Epithelial cell of prostate (primary cell): ENCODE measurements around the gene MAGOH.
"Not testable (repeated sequence)": the region's sequence is repeated elsewhere in the genome, so short reads cannot be mapped to it uniquely, and the experiment has no call there.

Experiments
- DNase-seq: peaks from one replicate; pipeline ENCODE4 v3.0.0-alpha.2; 2011; ENCODE audit warnings: low read depth, low spot score
- H3K27ac ChIP-seq: fragments of 450-650 bp; 2 replicates; pipeline ENCODE4 v1.5.1; 2017; ENCODE audit warnings: mild to moderate bottlenecking

Gene MAGOH

GRCh38 chr1:53195246-53196016 lies 42.9 kb downstream of the MAGOH start:
- DNase-seq = no peak
- H3K27ac ChIP-seq = no peak overlapping the region

GRCh38 chr1:53190210-53190611 lies 48.1 kb downstream of the MAGOH start:
- DNase-seq = no peak
- no peak overlapping the region for H3K27ac ChIP-seq

GRCh38 chr1:53189061-53189460 lies 49.3 kb downstream of the MAGOH start:
- H3K27ac ChIP-seq = no peak overlapping the region
- DNase-seq = no peak

GRCh38 chr1:53188099-53188498 lies 50.2 kb downstream of the MAGOH start:
- DNase-seq = peak; percentile 14

GRCh38 chr1:53187401-53187800 lies 50.9 kb downstream of the MAGOH start:
- no peak for DNase-seq
- peak overlapping the region; percentile 32 for H3K27ac ChIP-seq

More at GRCh38 chr1:53188099-53188498, 50.2 kb downstream of the MAGOH start:
- H3K27ac ChIP-seq = peak overlapping the region; percentile 32

GRCh38 chr1:53186533-53186932 lies 51.8 kb downstream of the MAGOH start:
- H3K27ac ChIP-seq = no peak overlapping the region
- DNase-seq = no peak

- H3K27ac ChIP-seq, DNase-seq: not testable (repeated sequence)
These were observed 52.4 kb downstream of the MAGOH start for GRCh38 chr1:53185955-53186297.

- no peak for DNase-seq
- H3K27ac ChIP-seq = no peak overlapping the region
These were observed 55.0 kb downstream of the MAGOH start for GRCh38 chr1:53183095-53183990.

GRCh38 chr1:53182716-53183094 lies 55.6 kb downstream of the MAGOH start:
- DNase-seq = no peak
- H3K27ac ChIP-seq = no peak overlapping the region

- peak; percentile 12 for DNase-seq
These were observed 56.2 kb downstream of the MAGOH start for GRCh38 chr1:53182111-53182593.

GRCh38 chr1:53180951-53181350 lies 57.4 kb downstream of the MAGOH start:
- H3K27ac ChIP-seq = no peak overlapping the region
- DNase-seq = no peak

More at GRCh38 chr1:53182111-53182593, 56.2 kb downstream of the MAGOH start:
- no peak overlapping the region for H3K27ac ChIP-seq

- H3K27ac ChIP-seq = no peak overlapping the region
- DNase-seq = no peak
These were observed 58.1 kb downstream of the MAGOH start for GRCh38 chr1:53180226-53180625.
